ENCODE measurements around the gene EML1.
A peak's percentile ranks its signal among the peaks of the same experiment; 100 is the strongest.

Gene EML1

GRCh38 chr14:99793213-99794150, at the start of gene EML1:
Gene EML1, plus strand, starts transcription at chr14:99793413. Its CDS starts 64 bp downstream, at chr14:99793477.
- DNase-seq (ENCODE audit: low read depth in 2 of 2, low spot score in 1 of 2): peak; percentile 39 to 41

GRCh38 chr14:99744199-99744872, 48.9 kb upstream of the EML1 start:
- no peak for DNase-seq (ENCODE audit: low read depth in 2 of 2, low spot score in 1 of 2)

DNA sequence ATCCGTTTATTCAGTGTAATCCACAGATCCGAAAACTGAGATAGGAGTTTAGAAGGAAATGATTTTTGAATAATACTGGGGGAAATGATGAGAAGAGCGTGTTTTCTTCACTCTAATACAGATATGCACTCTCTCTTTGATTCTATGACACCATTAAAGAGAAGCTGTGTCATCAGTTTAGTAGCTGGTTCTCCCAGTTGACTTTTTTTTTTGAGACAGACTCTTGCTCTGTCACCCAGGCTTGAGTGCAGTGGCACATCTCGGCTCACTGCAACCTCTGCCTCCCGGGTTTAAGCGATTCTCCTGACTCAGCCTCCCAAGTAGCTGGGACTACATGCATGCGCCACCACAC, 48.4 kb upstream of the EML1 start:
- DNase-seq (ENCODE audit: low read depth in 2 of 2, low spot score in 1 of 2): no peak

- no peak for DNase-seq (ENCODE audit: low read depth in 2 of 2, low spot score in 1 of 2)
Measured at GRCh38 chr14:99745307-99745951, 47.8 kb upstream of the EML1 start.

DNA sequence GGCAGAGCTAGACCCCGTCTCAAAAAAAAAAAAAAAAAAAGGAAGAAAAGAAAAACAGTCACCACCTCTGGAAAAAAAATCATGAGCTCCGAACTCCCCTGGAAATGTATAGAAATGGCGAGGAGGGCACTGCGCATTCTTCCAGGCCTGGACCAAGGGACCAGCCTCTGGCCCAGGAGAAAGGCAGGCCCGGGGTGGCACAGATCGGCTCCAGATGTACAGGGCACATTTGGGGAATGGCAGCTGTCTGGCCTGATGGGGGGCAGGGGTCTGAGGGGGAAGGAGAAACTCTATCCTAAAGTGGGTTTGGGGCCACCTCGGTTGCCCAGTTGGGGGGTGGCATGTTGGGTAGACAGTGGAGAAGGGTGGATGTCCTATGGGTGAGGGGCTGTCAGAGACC, 46.0 kb upstream of the EML1 start:
- no peak for DNase-seq (ENCODE audit: low read depth in 2 of 2, low spot score in 1 of 2)

- no peak for DNase-seq (ENCODE audit: low read depth in 2 of 2, low spot score in 1 of 2)
Measured at GRCh38 chr14:99747582-99748330, 45.5 kb upstream of the EML1 start.

DNA sequence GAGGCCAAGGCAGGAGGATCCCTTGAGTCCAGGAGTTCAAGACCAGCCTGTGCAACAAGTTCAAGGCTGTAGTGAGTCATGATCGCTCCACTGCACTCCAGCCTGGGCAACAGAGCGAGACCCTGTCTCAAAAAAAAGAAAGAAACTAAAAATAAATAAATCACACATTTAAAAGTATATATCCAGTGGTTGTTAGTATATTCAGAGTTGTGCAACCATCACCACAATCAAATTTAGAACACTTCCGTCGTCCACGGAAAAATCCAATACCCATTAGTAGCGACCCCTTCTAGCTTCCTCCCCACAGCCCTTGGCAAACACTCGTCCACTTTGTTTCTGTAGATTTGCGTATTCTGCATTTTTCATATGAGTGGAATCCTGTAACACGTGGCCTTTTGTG, 44.7 kb upstream of the EML1 start:
- no peak for DNase-seq (ENCODE audit: low read depth in 2 of 2, low spot score in 1 of 2)

DNA sequence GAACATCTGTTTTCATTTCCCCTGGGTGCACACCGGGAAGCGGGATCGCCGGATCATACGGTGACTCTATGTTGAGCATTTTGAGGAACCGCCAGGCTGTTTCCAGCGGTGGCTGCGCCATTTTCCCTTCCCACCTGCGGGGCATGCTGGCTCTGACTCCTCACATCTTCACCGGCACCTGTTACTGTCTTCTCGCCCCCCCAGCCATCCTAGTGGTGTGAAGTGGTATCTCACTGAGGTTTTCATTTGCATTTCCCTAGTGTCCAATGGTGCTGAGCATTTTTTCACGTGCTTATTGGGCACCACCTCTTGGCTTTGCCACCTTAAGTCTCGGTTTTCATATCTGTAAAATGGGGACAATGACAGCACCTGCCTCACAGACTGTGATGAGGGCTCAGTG, 44.1 kb upstream of the EML1 start:
- no peak for DNase-seq (ENCODE audit: low read depth in 2 of 2, low spot score in 1 of 2)

- no peak for DNase-seq (ENCODE audit: low read depth in 2 of 2, low spot score in 1 of 2)
Measured at GRCh38 chr14:99749763-99750715, 43.2 kb upstream of the EML1 start.

DNA sequence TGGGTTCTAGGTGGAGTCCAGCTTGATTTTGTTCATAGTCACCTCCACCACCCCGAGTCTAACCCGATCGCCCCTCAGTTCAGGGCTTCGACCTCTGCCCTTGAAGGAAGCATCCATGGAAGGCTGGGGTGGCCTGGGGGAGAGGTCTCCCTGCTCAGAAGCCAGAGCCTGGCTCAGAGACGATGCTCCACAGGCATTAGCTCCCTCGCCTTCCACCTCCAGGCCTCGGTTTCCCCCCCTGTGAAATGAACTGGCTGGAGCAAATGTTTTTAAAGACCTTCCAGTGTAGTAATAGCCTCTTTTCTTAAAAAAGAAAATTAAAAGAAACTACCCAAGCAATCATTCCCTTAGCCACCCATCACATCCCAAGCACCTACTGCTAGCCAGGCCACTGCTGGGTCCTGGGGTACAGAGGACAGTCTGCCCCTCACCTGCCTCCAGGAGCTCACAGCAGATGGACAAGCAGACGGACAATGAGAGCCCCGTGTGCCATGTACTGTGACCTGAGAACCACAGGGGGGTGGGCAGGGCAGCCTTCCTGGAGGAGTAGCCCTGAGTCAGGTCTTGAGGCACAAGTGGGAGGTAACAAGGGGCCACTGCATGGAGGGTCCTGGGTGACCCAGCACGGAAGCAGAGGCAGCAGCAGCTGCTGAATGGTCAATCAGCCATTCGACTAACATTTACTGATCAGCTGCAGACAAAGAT, 42.3 kb upstream of the EML1 start:
- no peak for DNase-seq (ENCODE audit: low read depth in 2 of 2, low spot score in 1 of 2)

DNA sequence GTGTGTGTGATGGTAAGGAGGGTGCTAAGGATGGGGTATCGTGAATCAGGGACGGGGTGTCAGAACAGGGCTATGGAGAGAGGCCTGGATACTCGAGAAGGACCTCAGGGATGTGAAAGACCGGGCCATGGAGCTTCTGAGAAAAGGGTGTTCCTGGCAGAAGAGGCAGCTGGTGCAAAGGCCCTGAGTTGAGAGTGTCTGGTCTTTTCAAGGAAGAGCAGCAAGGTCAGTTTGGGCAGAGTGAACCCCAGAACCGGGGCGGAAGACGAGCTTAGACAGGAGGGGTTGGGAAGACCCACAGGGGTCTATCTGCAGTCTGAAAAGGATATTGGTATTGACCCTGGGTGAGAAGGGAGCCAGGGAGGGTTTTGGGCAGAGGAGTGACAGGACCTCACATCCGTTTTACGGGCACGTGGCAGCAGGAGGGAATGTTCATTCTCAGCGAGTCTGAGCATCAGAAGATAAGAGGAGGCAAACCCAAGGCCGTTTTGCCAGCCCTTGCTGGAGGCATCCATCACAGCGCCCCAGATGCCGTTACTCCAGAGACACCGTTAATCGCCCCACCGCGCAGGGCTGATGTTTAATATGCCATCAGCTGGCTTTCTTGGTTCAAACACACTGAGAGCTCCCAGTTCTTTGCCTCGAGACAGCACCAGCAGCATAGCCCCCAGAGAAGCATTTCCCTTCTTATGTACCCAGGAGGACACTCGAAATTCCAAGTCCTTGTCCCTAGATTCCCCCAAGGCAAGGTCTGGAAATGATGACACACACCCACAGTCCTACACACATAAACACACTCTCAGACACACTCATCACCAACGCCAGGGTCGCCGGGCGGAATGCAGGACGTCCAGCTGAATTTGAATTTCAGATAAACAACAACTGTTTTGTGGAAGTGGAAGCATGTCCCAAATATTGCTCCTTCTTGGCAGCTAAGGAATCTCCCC, 41.4 kb upstream of the EML1 start:
- DNase-seq (ENCODE audit: low read depth in 2 of 2, low spot score in 1 of 2): no peak

DNA sequence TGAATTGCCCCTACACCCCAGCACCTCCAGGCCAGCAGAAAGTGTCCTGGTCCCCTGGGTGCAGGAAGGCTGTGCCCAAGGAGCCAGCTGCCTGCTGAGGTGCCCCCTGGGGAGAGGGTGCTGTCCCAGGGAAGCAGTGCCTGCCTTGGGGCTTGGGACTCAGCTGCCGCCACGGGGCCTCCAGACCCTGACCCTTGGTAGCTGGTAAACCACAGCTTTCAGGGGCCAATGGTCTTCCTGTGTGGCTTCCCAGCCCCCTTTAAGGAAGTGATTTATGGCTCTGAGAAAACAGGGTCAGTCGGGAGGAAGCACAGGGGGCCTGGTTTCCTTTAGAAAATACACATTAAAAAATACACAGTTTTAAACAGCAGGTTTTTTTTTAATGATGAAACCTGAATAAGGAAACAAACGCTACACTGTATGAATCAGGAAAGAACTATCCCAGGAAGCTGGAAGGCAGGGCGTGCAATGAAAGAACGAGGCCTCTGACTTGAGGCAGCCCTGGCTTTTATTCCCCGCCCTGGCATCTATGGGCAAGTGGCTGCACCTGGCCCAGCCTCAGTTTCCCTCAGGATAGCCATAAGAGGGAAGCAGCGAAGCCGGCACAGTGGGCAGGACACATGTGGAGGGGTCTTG, 40.6 kb upstream of the EML1 start:
- DNase-seq (ENCODE audit: low read depth in 2 of 2, low spot score in 1 of 2): no peak

DNA sequence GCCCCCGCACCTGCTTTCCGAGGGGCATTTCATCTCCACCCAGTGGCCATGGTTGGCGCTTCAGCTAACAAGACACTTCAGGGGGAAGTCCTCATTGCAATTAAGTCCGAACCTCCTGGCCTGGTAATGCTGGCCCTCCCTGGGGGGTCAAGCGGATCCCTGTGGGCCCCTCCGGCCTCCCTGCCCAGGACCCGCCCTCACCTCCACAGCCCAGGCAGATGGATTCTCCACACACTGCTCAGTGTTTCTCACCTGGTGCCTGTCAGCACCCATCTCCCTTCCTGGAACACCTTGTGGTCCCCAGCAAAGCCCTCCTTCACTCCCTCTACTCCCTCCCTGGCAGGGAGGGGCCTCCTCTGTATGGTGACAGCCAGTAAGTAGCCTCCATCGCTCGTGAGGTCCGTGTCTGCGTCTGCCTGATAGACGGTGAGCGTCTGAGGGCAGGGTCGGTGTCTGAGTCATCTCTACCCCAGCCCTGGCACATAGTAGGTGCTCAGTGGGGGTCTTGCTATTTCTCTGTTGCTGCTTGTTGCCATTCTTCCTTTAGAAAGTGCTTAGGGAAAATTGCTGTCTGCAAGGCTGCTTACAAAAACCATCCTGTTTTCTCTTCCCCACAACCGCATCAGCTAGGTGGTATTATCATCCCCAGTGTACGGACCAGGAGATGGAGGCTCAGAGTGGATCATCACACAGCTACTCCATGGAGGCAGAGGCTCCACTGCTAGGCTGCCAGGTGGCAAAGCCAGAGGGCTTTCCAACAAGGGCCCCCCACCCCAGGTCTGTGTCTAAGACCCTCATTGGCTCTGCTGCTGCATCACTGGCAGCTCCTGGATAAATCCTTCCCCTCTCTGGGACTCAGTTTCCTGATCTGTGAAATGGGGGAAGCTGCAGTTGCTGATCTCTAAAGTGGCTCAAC, 39.7 kb upstream of the EML1 start:
- no peak for DNase-seq (ENCODE audit: low read depth in 2 of 2, low spot score in 1 of 2)

DNA sequence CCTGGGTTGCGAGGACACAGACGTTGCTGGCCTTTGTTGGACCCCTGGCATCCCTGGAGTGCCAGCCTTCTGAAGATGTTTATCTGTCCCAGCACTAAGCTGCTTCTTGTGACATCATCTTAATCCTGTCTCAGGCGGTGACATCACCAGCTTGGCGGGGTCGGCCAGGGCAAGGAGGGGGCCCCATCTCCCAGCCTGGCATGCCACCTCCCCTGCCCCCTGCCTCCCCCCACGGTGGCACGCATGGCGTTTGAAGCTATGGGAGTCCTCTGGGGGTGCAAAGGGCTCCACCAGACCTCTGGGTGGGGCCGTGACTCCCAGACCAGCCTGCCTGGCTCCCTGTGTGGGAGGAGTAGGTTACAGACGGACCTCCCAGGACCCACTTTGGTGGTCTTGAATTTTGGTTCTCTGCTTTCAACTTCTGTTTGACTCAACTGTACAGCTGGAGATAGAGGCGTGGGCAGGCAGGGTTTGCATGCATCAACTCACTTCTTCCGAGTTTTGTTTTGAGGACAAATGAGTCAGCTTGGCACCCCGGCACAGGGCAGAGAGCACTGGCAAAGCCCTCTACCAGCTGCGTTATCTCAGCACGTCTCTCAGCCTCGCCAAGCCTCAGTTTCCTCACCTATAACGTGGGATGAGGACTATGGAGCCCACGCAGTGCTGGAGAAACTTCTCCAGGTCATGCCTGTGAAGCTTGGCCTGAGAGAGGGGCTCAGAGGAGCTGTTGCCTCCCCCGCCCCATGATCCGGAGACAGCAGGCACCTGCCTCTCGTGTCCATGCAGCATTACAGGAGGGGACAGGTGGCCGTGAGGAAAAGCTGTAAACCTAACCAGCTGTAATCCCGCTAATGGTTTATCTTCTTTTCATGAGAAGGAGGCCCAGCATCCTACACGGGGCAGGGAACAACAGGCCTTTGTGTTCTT, 38.8 kb upstream of the EML1 start:
- DNase-seq (ENCODE audit: low read depth in 2 of 2, low spot score in 1 of 2): no peak

DNA sequence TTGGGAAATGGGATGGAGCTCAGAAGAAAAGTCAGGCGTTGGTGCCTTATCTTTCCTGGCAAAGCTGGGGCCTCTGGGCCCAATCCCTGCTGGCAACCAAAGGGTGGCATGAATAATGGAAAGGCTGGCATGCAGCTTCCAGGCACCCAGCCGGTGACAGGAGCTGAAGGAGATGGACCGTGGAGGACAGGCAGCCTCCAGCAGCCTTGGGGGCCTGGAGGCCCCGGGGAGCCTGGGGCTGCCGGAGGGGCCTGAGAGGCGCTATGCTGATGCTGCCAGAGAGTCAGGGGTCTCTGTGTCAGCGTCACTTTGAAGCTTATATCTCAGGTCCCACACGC, 38.2 kb upstream of the EML1 start:
- DNase-seq (ENCODE audit: low read depth in 2 of 2, low spot score in 1 of 2): no peak
